ENCODE results near the gene KCNA5. TPM values are rescaled to one million over a fixed set of nuclear protein-coding genes. Genes with fewer than 3 reads are reported as not detected.

KCNA5 gene
- total and polyA plus RNA-seq, 9 of the 15 experiments (the other 6 are each of a cell fraction or from before 2014, with no cell fraction given), result not detected

GRCh38 chr12:5064913-5065490 lies 21.3 kb downstream of the KCNA5 start:
- H3K27me3 ChIP-seq (ENCODE audit: control insufficient read depth in 2 of 2, insufficient read depth in 2 of 2, low read length in 2 of 2), result no peaks in the 10 kb centered on the region
- POLR2A ChIA-PET, result no interaction called here
- WGBS (ENCODE audit: insufficient coverage, low coverage, missing lambda C conversion rate), result 3% methylated on average over 3 of the region's 3 CpGs
- H2AFZ ChIP-seq (ENCODE audit: low read depth, low read length), result no peak overlapping the region
- FAIRE-seq (no peak), DNase-seq (ENCODE audit: extremely low read depth in 1 of 4, low spot score in 3 of 4) (no peak), ATAC-seq (no peak)
- no peaks in the 10 kb centered on the region for H3K9me3 ChIP-seq (replicated peaks; ENCODE audit: control insufficient read depth, insufficient read depth, low read depth, low read length)
- H3K4me3 ChIP-seq, result no peak overlapping the region
- H3K36me3 ChIP-seq (ENCODE audit: control insufficient read depth, insufficient read depth, low read length), result no peaks in the 10 kb centered on the region
- H3K9me1 ChIP-seq (ENCODE audit: control insufficient read depth, insufficient read depth, low read length), result no peaks in the 10 kb centered on the region
- H3K79me2 ChIP-seq (ENCODE audit: control insufficient read depth, insufficient read depth, low read length), result no peaks in the 10 kb centered on the region
- TF ChIP-seq, protein P1, sequence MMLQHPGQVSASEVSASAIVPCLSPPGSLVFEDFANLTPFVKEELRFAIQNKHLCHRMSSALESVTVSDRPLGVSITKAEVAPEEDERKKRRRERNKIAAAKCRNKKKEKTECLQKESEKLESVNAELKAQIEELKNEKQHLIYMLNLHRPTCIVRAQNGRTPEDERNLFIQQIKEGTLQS (IDR thresholded peaks at IDR 0.05), result peak; percentile 17; the same call in 1 of the 2 replicates
- TF ChIP-seq, protein P1 (CRISPR knock-in tag; conservative IDR thresholded peaks at IDR 0.05), result no peak
- no peak for TF ChIP-seq MEF2A (IDR thresholded peaks at IDR 0.05; ENCODE audit: control insufficient read depth, low read depth, low read length)
- intact Hi-C loops (cut with micrococcal nuclease), result no loop called here
- CTCF ChIA-PET (ENCODE audit: low intra/inter-chr PET ratio), result no interaction called here
- H4K20me1 ChIP-seq (replicated peaks; ENCODE audit: control insufficient read depth, insufficient read depth, low read length), result no peaks in the 10 kb centered on the region
- BruUV-seq (replicated peaks), result no TSS peak
- H3K27ac ChIP-seq (ENCODE audit: extremely low read depth, low read depth, low read length), result no peak overlapping the region
- no peak overlapping the region for H3K4me2 ChIP-seq (ENCODE audit: insufficient read depth, low read length)
- H3K4me1 ChIP-seq (replicated peaks in 1 of 2; ENCODE audit: control insufficient read depth in 2 of 2, insufficient read depth in 2 of 2, low read length in 2 of 2), result no peaks in the 10 kb centered on the region
- in situ Hi-C loops (cut with MboI), result no loop called here
- H3K9ac ChIP-seq (ENCODE audit: insufficient read depth in 1 of 2, low read depth in 2 of 2, low read length in 2 of 2), result no peak overlapping the region

DNA sequence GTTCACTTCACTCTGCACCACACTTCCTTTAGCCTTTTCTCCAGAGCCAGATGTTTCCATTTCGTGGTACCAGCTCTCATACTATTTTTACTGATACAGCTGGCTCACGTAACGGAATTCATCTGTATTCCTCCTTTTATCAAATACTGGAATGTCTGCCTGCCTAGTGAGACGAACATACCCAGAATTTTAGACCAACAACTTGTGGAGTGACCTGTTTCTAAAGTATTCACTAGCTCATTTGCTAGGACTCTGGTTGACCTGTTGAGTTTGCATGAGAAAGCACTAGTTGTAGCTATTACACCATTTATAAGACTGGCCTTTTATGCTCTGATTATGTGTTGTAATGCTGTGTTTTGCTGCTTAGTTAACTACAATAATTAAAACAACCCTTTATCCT lies 22.6 kb downstream of the KCNA5 start:
- no TSS peak for BruUV-seq (replicated peaks)
- DNase-seq (ENCODE audit: extremely low read depth in 1 of 4, low spot score in 3 of 4), result no peak
- no peak for FAIRE-seq
- Histone ChIP-seq H3K9ac (ENCODE audit: insufficient read depth in 1 of 2, low read depth in 2 of 2, low read length in 2 of 2) (no peak overlapping the region), H3K79me2 (ENCODE audit: control insufficient read depth, insufficient read depth, low read length) (no peaks in the 10 kb centered on the region), H3K4me2 (ENCODE audit: insufficient read depth, low read length) (no peak overlapping the region), H3K27me3 (ENCODE audit: control insufficient read depth in 2 of 2, insufficient read depth in 2 of 2, low read length in 2 of 2) (no peaks in the 10 kb centered on the region), H2AFZ (ENCODE audit: low read depth, low read length) (no peak overlapping the region), H3K27ac (ENCODE audit: extremely low read depth, low read depth, low read length) (no peak overlapping the region), H3K9me3 (replicated peaks; ENCODE audit: control insufficient read depth, insufficient read depth, low read depth, low read length) (no peaks in the 10 kb centered on the region), H3K4me3 (no peak overlapping the region), H3K9me1 (ENCODE audit: control insufficient read depth, insufficient read depth, low read length) (no peaks in the 10 kb centered on the region), H3K4me1 (replicated peaks in 1 of 2; ENCODE audit: control insufficient read depth in 2 of 2, insufficient read depth in 2 of 2, low read length in 2 of 2) (no peaks in the 10 kb centered on the region), H4K20me1 (replicated peaks; ENCODE audit: control insufficient read depth, insufficient read depth, low read length) (no peaks in the 10 kb centered on the region), H3K36me3 (ENCODE audit: control insufficient read depth, insufficient read depth, low read length) (no peaks in the 10 kb centered on the region)
- in situ Hi-C loops (cut with MboI), result no loop called here
- TF ChIP-seq ZNF124 (CRISPR knock-in tag; IDR thresholded peaks at IDR 0.05) (no peak), DACH1 (IDR thresholded peaks at IDR 0.05; ENCODE audit: partially characterized antibody) (no peak), MEF2A (IDR thresholded peaks at IDR 0.05; ENCODE audit: control insufficient read depth, low read depth, low read length) (no peak), FOXJ3 (CRISPR knock-in tag; IDR thresholded peaks at IDR 0.05) (no peak), PTBP1 (IDR thresholded peaks at IDR 0.05; ENCODE audit: low read depth, low read length) (no peak), CBFA2T2 (conservative IDR thresholded peaks at IDR 0.05) (no peak)
- TF ChIP-seq, protein P2, sequence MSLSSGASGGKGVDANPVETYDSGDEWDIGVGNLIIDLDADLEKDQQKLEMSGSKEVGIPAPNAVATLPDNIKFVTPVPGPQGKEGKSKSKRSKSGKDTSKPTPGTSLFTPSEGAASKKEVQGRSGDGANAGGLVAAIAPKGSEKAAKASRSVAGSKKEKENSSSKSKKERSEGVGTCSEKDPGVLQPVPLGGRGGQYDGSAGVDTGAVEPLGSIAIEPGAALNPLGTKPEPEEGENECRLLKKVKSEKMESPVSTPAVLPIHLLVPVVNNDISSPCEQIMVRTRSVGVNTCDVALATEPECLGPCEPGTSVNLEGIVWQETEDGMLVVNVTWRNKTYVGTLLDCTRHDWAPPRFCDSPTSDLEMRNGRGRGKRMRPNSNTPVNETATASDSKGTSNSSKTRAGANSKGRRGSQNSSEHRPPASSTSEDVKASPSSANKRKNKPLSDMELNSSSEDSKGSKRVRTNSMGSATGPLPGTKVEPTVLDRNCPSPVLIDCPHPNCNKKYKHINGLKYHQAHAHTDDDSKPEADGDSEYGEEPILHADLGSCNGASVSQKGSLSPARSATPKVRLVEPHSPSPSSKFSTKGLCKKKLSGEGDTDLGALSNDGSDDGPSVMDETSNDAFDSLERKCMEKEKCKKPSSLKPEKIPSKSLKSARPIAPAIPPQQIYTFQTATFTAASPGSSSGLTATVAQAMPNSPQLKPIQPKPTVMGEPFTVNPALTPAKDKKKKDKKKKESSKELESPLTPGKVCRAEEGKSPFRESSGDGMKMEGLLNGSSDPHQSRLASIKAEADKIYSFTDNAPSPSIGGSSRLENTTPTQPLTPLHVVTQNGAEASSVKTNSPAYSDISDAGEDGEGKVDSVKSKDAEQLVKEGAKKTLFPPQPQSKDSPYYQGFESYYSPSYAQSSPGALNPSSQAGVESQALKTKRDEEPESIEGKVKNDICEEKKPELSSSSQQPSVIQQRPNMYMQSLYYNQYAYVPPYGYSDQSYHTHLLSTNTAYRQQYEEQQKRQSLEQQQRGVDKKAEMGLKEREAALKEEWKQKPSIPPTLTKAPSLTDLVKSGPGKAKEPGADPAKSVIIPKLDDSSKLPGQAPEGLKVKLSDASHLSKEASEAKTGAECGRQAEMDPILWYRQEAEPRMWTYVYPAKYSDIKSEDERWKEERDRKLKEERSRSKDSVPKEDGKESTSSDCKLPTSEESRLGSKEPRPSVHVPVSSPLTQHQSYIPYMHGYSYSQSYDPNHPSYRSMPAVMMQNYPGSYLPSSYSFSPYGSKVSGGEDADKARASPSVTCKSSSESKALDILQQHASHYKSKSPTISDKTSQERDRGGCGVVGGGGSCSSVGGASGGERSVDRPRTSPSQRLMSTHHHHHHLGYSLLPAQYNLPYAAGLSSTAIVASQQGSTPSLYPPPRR (CRISPR knock-in tag; IDR thresholded peaks at IDR 0.05; ENCODE audit: borderline replicate concordance), result no peak
- WGBS (ENCODE audit: insufficient coverage, low coverage, missing lambda C conversion rate), result 5% methylated on average over 4 of the region's 4 CpGs
- intact Hi-C loops (cut with micrococcal nuclease), result no loop called here
- ATAC-seq, result no peak
- POLR2A ChIA-PET, result no interaction called here
- CTCF ChIA-PET (ENCODE audit: low intra/inter-chr PET ratio), result no interaction called here
